HG02678 (cell line): Measurements from ENCODE around the gene NLRP13.

Source experiments
- ATAC-seq: cut with Tn5 transposase; IDR thresholded peaks from one replicate; pipeline ENCODE4 v1.9.1; 2021; ENCODE audit warnings: mild to moderate bottlenecking, moderate library complexity; ENCODE audit not compliant: unreplicated experiment

NLRP13 gene

DNA sequence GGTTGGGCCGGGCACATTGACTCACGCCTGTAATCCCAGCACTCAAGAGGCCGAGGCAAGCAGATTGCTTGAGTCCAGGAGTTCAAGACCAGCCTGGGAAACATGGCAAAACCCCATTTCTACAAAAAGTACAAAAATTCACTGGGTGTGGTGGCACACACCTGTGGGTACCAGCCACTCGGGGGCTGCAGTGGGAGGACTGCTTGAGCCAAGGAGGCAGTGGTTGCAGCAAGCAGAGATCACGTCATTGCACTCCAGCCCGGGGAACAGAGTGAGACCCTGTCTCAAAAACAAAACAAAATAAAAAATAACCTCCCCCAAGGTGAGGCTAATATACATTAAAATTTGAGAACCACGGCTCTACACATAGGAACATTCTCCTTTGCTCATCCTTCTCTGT lies 24.9 kb downstream of the NLRP13 start:
- ATAC-seq: no peak

DNA sequence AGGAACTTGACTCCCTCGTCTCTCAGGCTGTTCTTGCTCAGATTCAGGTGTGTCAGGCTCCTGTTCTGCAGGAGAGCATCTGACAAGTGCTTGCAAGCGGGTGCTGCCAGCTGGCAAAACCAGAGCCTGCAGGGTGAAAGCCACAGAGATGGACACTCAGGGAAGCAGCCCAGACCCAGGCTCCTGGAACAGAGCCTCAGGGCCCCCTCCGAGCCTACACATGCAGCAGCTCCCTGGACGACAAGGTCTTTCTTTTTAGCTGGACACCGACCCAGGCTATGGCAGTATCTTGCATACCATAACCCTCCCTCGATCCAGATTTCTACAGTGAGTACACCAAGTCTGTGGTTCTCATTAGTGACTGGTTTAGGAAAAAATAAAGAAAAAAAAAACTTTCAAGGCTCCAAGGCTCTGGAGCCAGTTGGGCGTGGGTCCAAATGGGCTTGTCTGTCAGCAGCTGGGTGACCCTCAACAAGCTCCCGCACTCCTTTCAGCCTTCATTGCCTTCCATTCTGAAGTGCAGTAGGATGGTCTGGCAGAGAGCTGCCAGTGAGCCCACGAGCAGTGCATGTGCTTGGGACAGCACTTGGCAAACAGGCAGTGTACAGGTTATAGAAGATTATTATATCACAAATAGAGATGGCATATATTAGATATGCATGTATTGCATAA lies 29.9 kb downstream of the NLRP13 start:
- ATAC-seq: no peak

DNA sequence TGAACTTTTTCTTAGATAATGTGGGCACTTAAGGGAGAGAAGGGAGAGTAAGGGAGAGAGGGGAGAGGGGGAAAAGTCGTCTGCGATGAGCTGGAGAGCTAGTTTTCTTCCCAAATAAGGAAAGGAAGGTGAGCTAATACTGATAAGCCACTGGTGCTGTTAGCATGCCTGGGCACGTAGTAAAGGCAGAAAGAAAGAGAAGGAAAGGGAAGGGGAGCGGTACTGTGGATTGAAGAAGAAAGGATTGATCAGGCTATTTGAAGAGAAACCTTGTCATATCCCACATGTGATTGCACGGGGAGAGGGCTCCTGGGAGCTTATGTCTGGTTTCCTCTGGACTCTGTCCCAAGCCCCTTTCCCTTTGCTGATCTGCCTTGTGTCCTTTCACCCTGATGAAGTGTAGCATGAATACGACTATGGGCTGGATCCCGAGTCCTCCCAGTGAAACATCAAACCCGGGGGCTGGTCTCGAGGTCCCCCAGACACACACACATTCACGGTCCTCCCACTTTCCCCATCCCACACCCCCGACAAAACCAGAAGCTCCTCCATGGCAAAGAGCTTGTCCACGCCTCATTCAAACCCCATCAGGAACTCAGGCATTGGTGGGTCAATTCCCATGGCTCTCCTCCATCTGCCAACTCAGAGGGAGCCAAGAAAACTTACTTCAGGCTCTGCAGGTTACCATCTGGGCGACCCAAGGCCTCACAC lies 30.6 kb downstream of the NLRP13 start:
- ATAC-seq: no peak

- no peak for ATAC-seq
Measured at GRCh38 chr19:55898911-55899310, 33.2 kb downstream of the NLRP13 start.

GRCh38 chr19:55882626-55883025 lies 49.5 kb downstream of the NLRP13 start:
- no peak for ATAC-seq

DNA sequence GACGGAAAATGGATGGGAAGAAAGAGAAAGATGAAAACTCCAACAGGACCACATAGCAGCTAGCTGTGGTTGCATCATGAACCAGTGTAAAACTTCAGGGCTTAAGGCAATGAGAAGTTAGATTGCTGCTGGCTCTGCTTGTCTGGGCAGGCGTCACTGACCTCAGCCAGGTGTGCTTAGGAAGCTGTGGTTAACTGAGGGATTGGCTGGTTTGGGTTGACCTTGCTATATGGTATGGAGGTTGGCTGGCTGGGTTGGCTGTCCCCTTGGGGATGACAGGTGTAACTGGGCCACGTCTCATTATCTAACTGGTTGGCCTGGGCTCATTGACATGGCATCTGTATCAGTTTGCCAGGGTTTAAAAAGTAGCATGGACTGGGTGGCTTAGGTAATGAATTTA lies 54.9 kb downstream of the NLRP13 start:
- no peak for ATAC-seq

DNA sequence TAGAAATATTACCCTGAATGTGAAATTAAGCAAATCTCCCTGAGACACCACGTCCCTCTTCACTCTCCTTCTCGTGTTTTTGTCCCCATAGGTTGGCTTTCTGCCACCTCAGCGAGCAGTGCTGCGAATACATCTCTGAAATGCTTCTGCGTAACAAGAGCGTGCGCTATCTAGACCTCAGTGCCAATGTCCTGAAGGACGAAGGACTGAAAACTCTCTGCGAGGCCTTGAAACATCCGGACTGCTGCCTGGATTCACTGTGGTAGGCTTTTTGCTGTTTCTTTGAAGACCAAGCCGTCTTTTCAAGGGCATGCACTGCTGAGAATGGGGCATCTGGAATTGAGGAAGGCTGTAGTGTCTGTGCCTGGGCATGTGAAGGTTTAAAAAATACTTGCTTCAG lies 61.4 kb downstream of the NLRP13 start:
- no peak for ATAC-seq

DNA sequence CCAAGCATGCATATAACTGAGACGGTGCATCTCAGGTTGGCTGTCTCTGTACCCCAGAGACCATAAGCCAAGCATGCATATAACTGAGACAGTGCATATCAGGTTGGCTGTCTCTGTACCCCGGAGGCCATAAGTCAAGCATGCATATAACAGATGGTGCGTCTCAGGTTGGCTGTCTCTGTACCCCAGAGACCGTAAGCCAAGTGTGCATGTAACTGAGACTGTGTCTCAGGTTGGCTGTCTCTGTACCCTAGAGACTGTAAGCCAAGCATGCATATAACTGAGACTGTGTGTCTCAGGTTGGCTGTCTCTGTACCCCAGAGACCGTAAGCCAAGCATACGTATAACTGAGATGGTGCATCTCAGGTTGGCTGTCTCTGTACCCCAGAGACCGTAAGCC lies 65.0 kb downstream of the NLRP13 start:
- no peak for ATAC-seq

GRCh38 chr19:55866521-55866920 lies 65.6 kb downstream of the NLRP13 start:
- ATAC-seq: no peak

DNA sequence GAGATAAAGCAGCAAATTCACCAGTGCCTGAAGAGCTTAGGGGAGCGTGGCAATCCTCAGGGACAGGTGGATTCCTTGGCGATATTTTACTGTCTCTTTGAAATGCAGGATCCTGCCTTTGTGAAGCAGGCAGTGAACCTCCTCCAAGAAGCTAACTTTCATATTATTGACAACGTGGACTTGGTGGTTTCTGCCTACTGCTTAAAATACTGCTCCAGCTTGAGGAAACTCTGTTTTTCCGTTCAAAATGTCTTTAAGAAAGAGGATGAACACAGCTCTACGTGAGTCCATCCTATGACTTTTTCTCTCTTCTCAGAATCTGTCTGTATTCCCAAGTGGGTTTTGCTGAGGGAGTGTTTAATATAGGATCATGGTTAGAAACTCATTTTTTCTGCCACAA lies 73.2 kb downstream of the NLRP13 start:
- no peak for ATAC-seq

GRCh38 chr19:55858401-55858800 lies 73.7 kb downstream of the NLRP13 start:
- no peak for ATAC-seq

GRCh38 chr19:55857974-55858373 lies 74.2 kb downstream of the NLRP13 start:
- no peak for ATAC-seq

GRCh38 chr19:55857149-55857548 lies 75.0 kb downstream of the NLRP13 start:
- ATAC-seq: no peak

- no peak for ATAC-seq
Measured at GRCh38 chr19:55855160-55855559, 77.0 kb downstream of the NLRP13 start.
